ENCODE data around the gene LRRC10. TPM values are rescaled to one million over a fixed set of nuclear protein-coding genes. Genes with fewer than 3 reads are reported as not detected.

LRRC10 gene
- not detected for total RNA-seq
- polyA plus RNA-seq (ENCODE audit: insufficient read length in 2 of 2): under 1 TPM in 1 of 2 donors, not detected in 1; 0.06 TPM
- long read RNA-seq, donor 1: 0 reads
- long read RNA-seq, donor 2: 0 reads
- long read RNA-seq, donor 3: 0 reads
- long read RNA-seq, donor 4, partial matches to known transcripts: 0 of 1 reads
- long read RNA-seq, donor 4, other reads (novel, unspliced or antisense): 0 of 1 reads

- Histone ChIP-seq H3K9me3 (ENCODE audit: control insufficient read depth, insufficient read depth, low read length) (no peaks in the 10 kb centered on the region), H3K36me3 (ENCODE audit: control insufficient read depth, insufficient read depth, low read length) (no peaks in the 10 kb centered on the region), H3K27me3 (ENCODE audit: control insufficient read depth, insufficient read depth, low read length) (no peaks in the 10 kb centered on the region), H3K4me1 (ENCODE audit: control insufficient read depth, insufficient read depth, low read length) (no peaks in the 10 kb centered on the region), H3K4me3 (ENCODE audit: low read depth, low read length) (no peak within 1 kb of the TSS), H3K27ac (ENCODE audit: low read depth, low read length) (no peak within 1 kb of the TSS)
- no peak for DNase-seq (ENCODE audit: low read depth in 4 of 6, low spot score in 6 of 6)
- 95% methylated on average over 11 of the region's 11 CpGs for WGBS (ENCODE audit: insufficient coverage)
These were observed at the start of gene LRRC10 for GRCh38 chr12:69610729-69611128. LRRC10 (minus strand) TSS chr12:69610907; CDS start chr12:69610838, 69 bp downstream.

GRCh38 chr12:69660164-69660863, 49.6 kb upstream of the LRRC10 start:
- H3K36me3 ChIP-seq (ENCODE audit: control insufficient read depth, insufficient read depth, low read length): no peaks in the 10 kb centered on the region
- DNase-seq (ENCODE audit: low read depth in 4 of 6, low spot score in 6 of 6): no peak
- H3K4me3 ChIP-seq (ENCODE audit: low read depth, low read length): no peak overlapping the region
- H3K4me1 ChIP-seq (ENCODE audit: control insufficient read depth, insufficient read depth, low read length): no peaks in the 10 kb centered on the region
- H3K27me3 ChIP-seq (ENCODE audit: control insufficient read depth, insufficient read depth, low read length): no peaks in the 10 kb centered on the region
- H3K9me3 ChIP-seq (ENCODE audit: control insufficient read depth, insufficient read depth, low read length): no peaks in the 10 kb centered on the region
- no CpG with 5 or more reads among the region's 1 CpG for WGBS (ENCODE audit: insufficient coverage)
- H3K27ac ChIP-seq (ENCODE audit: low read depth, low read length): no peak overlapping the region

GRCh38 chr12:69658203-69658602, 47.5 kb upstream of the LRRC10 start:
- H3K27ac ChIP-seq (ENCODE audit: low read depth, low read length): no peak overlapping the region
- no peak overlapping the region for H3K4me3 ChIP-seq (ENCODE audit: low read depth, low read length)
- no peaks in the 10 kb centered on the region for H3K36me3 ChIP-seq (ENCODE audit: control insufficient read depth, insufficient read depth, low read length)
- no peak for DNase-seq (ENCODE audit: low read depth in 4 of 6, low spot score in 6 of 6)
- H3K9me3 ChIP-seq (ENCODE audit: control insufficient read depth, insufficient read depth, low read length): no peaks in the 10 kb centered on the region
- H3K4me1 ChIP-seq (ENCODE audit: control insufficient read depth, insufficient read depth, low read length): no peaks in the 10 kb centered on the region
- no peaks in the 10 kb centered on the region for H3K27me3 ChIP-seq (ENCODE audit: control insufficient read depth, insufficient read depth, low read length)
- WGBS (ENCODE audit: insufficient coverage): no CpG with 5 or more reads among the region's 2 CpGs

- H3K9me3 ChIP-seq (ENCODE audit: control insufficient read depth, insufficient read depth, low read length): no peaks in the 10 kb centered on the region
- 34% methylated on average over 8 of the region's 9 CpGs for WGBS (ENCODE audit: insufficient coverage)
- no peaks in the 10 kb centered on the region for H3K36me3 ChIP-seq (ENCODE audit: control insufficient read depth, insufficient read depth, low read length)
- DNase-seq (ENCODE audit: low read depth in 4 of 6, low spot score in 6 of 6): no peak
- no peaks in the 10 kb centered on the region for H3K27me3 ChIP-seq (ENCODE audit: control insufficient read depth, insufficient read depth, low read length)
- no peaks in the 10 kb centered on the region for H3K4me1 ChIP-seq (ENCODE audit: control insufficient read depth, insufficient read depth, low read length)
- H3K27ac ChIP-seq (ENCODE audit: low read depth, low read length): no peak overlapping the region
- no peak overlapping the region for H3K4me3 ChIP-seq (ENCODE audit: low read depth, low read length)
These were observed 46.9 kb upstream of the LRRC10 start for GRCh38 chr12:69657376-69658137.

- H3K27ac ChIP-seq (ENCODE audit: low read depth, low read length): no peak overlapping the region
- WGBS (ENCODE audit: insufficient coverage): 80% methylated on average over 1 of the region's 11 CpGs
- H3K4me1 ChIP-seq (ENCODE audit: control insufficient read depth, insufficient read depth, low read length): no peaks in the 10 kb centered on the region
- H3K36me3 ChIP-seq (ENCODE audit: control insufficient read depth, insufficient read depth, low read length): no peaks in the 10 kb centered on the region
- no peaks in the 10 kb centered on the region for H3K9me3 ChIP-seq (ENCODE audit: control insufficient read depth, insufficient read depth, low read length)
- DNase-seq (ENCODE audit: low read depth in 4 of 6, low spot score in 6 of 6): no peak
- H3K27me3 ChIP-seq (ENCODE audit: control insufficient read depth, insufficient read depth, low read length): no peaks in the 10 kb centered on the region
- no peak overlapping the region for H3K4me3 ChIP-seq (ENCODE audit: low read depth, low read length)
These were observed 45.1 kb upstream of the LRRC10 start for GRCh38 chr12:69655616-69656340.

GRCh38 chr12:69653703-69654102, 43.0 kb upstream of the LRRC10 start:
- no peak for DNase-seq (ENCODE audit: low read depth in 4 of 6, low spot score in 6 of 6)
- no peaks in the 10 kb centered on the region for H3K4me1 ChIP-seq (ENCODE audit: control insufficient read depth, insufficient read depth, low read length)
- H3K4me3 ChIP-seq (ENCODE audit: low read depth, low read length): no peak overlapping the region
- H3K27ac ChIP-seq (ENCODE audit: low read depth, low read length): no peak overlapping the region
- H3K27me3 ChIP-seq (ENCODE audit: control insufficient read depth, insufficient read depth, low read length): no peaks in the 10 kb centered on the region
- no peaks in the 10 kb centered on the region for H3K36me3 ChIP-seq (ENCODE audit: control insufficient read depth, insufficient read depth, low read length)
- no peaks in the 10 kb centered on the region for H3K9me3 ChIP-seq (ENCODE audit: control insufficient read depth, insufficient read depth, low read length)
- 100% methylated on average over 6 of the region's 8 CpGs for WGBS (ENCODE audit: insufficient coverage)

GRCh38 chr12:69651922-69652321, 41.2 kb upstream of the LRRC10 start:
- 100% methylated on average over 1 of the region's 3 CpGs for WGBS (ENCODE audit: insufficient coverage)
- Histone ChIP-seq H3K4me3 (ENCODE audit: low read depth, low read length) (no peak overlapping the region), H3K36me3 (ENCODE audit: control insufficient read depth, insufficient read depth, low read length) (no peaks in the 10 kb centered on the region), H3K27me3 (ENCODE audit: control insufficient read depth, insufficient read depth, low read length) (no peaks in the 10 kb centered on the region), H3K27ac (ENCODE audit: low read depth, low read length) (no peak overlapping the region), H3K9me3 (ENCODE audit: control insufficient read depth, insufficient read depth, low read length) (no peaks in the 10 kb centered on the region), H3K4me1 (ENCODE audit: control insufficient read depth, insufficient read depth, low read length) (no peaks in the 10 kb centered on the region)
- no peak for DNase-seq (ENCODE audit: low read depth in 4 of 6, low spot score in 6 of 6)

GRCh38 chr12:69649529-69649928, 38.8 kb upstream of the LRRC10 start:
- no peaks in the 10 kb centered on the region for H3K9me3 ChIP-seq (ENCODE audit: control insufficient read depth, insufficient read depth, low read length)
- no peak for DNase-seq (ENCODE audit: low read depth in 4 of 6, low spot score in 6 of 6)
- no peaks in the 10 kb centered on the region for H3K27me3 ChIP-seq (ENCODE audit: control insufficient read depth, insufficient read depth, low read length)
- no peak overlapping the region for H3K4me3 ChIP-seq (ENCODE audit: low read depth, low read length)
- WGBS (ENCODE audit: insufficient coverage): 80% methylated on average over 2 of the region's 4 CpGs
- H3K4me1 ChIP-seq (ENCODE audit: control insufficient read depth, insufficient read depth, low read length): no peaks in the 10 kb centered on the region
- no peak overlapping the region for H3K27ac ChIP-seq (ENCODE audit: low read depth, low read length)
- H3K36me3 ChIP-seq (ENCODE audit: control insufficient read depth, insufficient read depth, low read length): no peaks in the 10 kb centered on the region

GRCh38 chr12:69648476-69648875, 37.8 kb upstream of the LRRC10 start:
- H3K9me3 ChIP-seq (ENCODE audit: control insufficient read depth, insufficient read depth, low read length): no peaks in the 10 kb centered on the region
- 94% methylated on average over 3 of the region's 3 CpGs for WGBS (ENCODE audit: insufficient coverage)
- no peak for DNase-seq (ENCODE audit: low read depth in 4 of 6, low spot score in 6 of 6)
- no peak overlapping the region for H3K4me3 ChIP-seq (ENCODE audit: low read depth, low read length)
- no peak overlapping the region for H3K27ac ChIP-seq (ENCODE audit: low read depth, low read length)
- H3K4me1 ChIP-seq (ENCODE audit: control insufficient read depth, insufficient read depth, low read length): no peaks in the 10 kb centered on the region
- no peaks in the 10 kb centered on the region for H3K27me3 ChIP-seq (ENCODE audit: control insufficient read depth, insufficient read depth, low read length)
- H3K36me3 ChIP-seq (ENCODE audit: control insufficient read depth, insufficient read depth, low read length): no peaks in the 10 kb centered on the region
